RWPE2 (cell line): ENCODE data around the gene NLRP3.

Source experiments
- ATAC-seq: fragments of 200-7000 bp; cut with Tn5 transposase; 3 replicates; pipeline ENCODE4 v1.9.1; 2021; ENCODE audit warnings: low read depth
- DNase-seq: peaks from one replicate; pipeline ENCODE4 v3.0.0-alpha.2; 2020; ENCODE audit warnings: low spot score
- H3K27ac ChIP-seq: fragments of 450-650 bp; 2 replicates; pipeline ENCODE4 v1.5.1; 2017; ENCODE audit warnings: mild to moderate bottlenecking; ENCODE audit not compliant: poor library complexity, severe bottlenecking
- H3K27me3 ChIP-seq: fragments of 250-450 bp; sonication (Bioruptor Pico); 2 replicates; pipeline ENCODE4 v1.5.1; 2021; ENCODE audit warnings: mild to moderate bottlenecking, moderate library complexity; ENCODE audit not compliant: insufficient read depth, poor library complexity, severe bottlenecking
- H3K36me3 ChIP-seq: fragments of 250-450 bp; sonication (Bioruptor Pico); 2 replicates; pipeline ENCODE4 v1.5.1; 2020; ENCODE audit warnings: low read depth, mild to moderate bottlenecking, moderate library complexity
- H3K4me1 ChIP-seq: fragments of 250-450 bp; sonication (Bioruptor Pico); 2 replicates; pipeline ENCODE4 v1.5.1; 2021; ENCODE audit warnings: mild to moderate bottlenecking, moderate library complexity; ENCODE audit not compliant: insufficient read depth, poor library complexity, severe bottlenecking
- H3K4me3 ChIP-seq: fragments of 250-450 bp; sonication (Bioruptor Pico); 2 replicates; pipeline ENCODE4 v1.5.1; 2021; ENCODE audit warnings: mild to moderate bottlenecking, moderate library complexity; ENCODE audit not compliant: severe bottlenecking
- H3K9me3 ChIP-seq: fragments of 250-450 bp; sonication (Bioruptor Pico); 2 replicates; pipeline ENCODE4 v1.5.1; 2021; ENCODE audit warnings: mild to moderate bottlenecking, moderate library complexity; ENCODE audit not compliant: severe bottlenecking
- TF ChIP-seq, protein P1 (sequence below): fragments of 450-650 bp; IDR thresholded peaks from one replicate; pipeline ENCODE4 v1.5.1; 2017; ENCODE audit warnings: mild to moderate bottlenecking, moderate library complexity; ENCODE audit not compliant: poor library complexity, severe bottlenecking

The NLRP3 gene

DNA sequence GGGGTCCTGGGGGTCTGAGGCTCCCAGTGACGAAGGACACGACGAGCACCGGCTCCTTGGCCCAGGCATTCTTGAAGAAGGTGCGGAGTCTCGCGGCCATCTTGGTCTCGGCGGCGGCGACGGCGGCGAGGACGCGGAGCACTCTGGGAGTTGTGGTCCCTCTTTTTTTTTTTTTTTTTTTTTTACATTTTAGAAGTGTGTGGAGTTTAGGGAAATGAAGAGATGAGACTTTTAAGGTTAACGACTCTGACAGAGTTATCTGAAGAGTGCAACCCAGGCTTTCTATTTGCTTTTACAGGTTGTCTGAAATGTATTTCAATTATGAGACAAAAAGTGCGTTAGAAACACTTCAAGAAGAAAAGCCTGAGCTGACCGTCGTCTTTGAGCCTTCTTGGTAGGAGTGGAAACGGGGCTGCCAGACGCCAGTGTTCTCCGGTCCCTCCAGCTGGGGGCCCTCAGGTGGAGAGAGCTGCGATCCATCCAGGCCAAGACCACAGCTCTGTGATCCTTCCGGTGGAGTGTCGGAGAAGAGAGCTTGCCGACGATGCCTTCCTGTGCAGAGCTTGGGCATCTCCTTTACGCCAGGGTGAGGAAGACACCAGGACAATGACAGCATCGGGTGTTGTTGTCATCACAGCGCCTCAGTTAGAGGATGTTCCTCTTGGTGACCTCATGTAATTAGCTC lies 32.3 kb downstream of the NLRP3 start:
- no peak overlapping the region for H3K27ac ChIP-seq
- H3K4me3 ChIP-seq: peak overlapping the region; percentile 25
- H3K36me3 ChIP-seq: no peaks in the 10 kb centered on the region
- H3K27me3 ChIP-seq: no peaks in the 10 kb centered on the region
- H3K9me3 ChIP-seq: no peaks in the 10 kb centered on the region
- DNase-seq: no peak
- TF ChIP-seq, protein P1, sequence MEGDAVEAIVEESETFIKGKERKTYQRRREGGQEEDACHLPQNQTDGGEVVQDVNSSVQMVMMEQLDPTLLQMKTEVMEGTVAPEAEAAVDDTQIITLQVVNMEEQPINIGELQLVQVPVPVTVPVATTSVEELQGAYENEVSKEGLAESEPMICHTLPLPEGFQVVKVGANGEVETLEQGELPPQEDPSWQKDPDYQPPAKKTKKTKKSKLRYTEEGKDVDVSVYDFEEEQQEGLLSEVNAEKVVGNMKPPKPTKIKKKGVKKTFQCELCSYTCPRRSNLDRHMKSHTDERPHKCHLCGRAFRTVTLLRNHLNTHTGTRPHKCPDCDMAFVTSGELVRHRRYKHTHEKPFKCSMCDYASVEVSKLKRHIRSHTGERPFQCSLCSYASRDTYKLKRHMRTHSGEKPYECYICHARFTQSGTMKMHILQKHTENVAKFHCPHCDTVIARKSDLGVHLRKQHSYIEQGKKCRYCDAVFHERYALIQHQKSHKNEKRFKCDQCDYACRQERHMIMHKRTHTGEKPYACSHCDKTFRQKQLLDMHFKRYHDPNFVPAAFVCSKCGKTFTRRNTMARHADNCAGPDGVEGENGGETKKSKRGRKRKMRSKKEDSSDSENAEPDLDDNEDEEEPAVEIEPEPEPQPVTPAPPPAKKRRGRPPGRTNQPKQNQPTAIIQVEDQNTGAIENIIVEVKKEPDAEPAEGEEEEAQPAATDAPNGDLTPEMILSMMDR: no peak
- peak; percentile 66; the same call in 2 of the 3 replicates for ATAC-seq
- no peaks in the 10 kb centered on the region for H3K4me1 ChIP-seq

DNA sequence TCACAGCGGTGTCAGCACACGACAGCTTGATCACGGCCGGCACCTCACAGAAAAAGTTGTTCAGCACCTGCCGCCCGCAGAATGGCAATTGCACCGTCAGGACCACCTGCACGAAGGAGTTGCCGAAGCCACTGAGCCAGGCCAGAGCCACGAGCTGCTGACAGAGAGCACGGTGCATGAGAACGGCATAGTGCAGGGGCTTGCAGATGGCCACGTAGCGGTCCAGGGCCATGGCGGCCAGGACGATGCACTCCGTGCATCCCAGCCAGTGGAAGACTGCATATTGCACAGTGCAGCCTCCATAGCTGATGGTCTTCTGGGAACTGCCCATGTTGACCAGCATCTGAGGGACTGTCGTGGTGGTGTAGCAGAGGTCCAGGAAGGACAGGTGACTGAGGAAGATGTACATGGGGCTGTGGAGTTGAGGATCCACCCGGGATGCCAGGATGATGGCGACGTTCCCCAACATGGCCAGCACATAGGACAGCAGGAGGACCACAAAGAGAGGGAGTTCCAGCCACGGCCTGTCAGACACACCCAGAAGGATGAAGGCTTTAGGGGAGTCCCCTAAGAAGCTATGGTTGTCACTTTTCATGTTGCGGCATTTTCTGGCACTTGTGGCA lies 35.5 kb downstream of the NLRP3 start:
- TF ChIP-seq, protein P1: no peak
- H3K27ac ChIP-seq: no peak overlapping the region
- H3K4me3 ChIP-seq: no peak overlapping the region
- DNase-seq (no peak), ATAC-seq (no peak)
- H3K36me3 ChIP-seq: no peaks in the 10 kb centered on the region
- no peaks in the 10 kb centered on the region for H3K27me3 ChIP-seq
- no peaks in the 10 kb centered on the region for H3K4me1 ChIP-seq
- no peaks in the 10 kb centered on the region for H3K9me3 ChIP-seq

DNA sequence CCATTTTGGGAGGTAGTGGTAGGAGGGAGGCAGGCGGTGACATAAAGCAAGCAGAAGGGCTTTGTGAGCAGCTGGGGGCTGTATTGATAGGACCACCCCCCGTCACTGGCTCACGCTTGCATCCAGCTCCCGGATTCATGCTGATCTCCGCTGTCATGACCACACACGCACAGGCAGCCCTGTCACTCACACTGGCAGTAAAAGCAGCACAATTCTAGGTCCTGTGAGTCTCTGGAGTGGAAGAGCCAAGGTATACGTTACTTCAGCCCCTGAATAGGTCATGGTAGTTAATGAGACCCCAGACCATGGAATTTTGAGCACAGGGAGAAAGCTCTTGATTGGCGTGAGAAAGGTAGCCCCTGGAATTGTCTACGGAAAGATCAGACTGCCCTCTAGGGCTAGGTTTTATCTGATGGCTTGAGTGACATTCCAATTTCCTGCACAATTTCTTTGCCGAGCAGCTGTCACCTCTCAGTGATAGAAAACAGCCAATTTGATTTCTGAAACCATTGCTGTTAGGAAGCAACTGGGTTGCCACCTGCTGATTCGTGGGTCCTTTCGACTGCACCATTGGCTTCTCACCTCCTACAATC lies 36.6 kb downstream of the NLRP3 start:
- H3K27me3 ChIP-seq: no peaks in the 10 kb centered on the region
- H3K27ac ChIP-seq: no peak overlapping the region
- H3K4me1 ChIP-seq: no peaks in the 10 kb centered on the region
- no peak for ATAC-seq
- H3K9me3 ChIP-seq: no peaks in the 10 kb centered on the region
- no peak overlapping the region for H3K4me3 ChIP-seq
- DNase-seq: no peak
- TF ChIP-seq, protein P1: no peak
- H3K36me3 ChIP-seq: no peaks in the 10 kb centered on the region

DNA sequence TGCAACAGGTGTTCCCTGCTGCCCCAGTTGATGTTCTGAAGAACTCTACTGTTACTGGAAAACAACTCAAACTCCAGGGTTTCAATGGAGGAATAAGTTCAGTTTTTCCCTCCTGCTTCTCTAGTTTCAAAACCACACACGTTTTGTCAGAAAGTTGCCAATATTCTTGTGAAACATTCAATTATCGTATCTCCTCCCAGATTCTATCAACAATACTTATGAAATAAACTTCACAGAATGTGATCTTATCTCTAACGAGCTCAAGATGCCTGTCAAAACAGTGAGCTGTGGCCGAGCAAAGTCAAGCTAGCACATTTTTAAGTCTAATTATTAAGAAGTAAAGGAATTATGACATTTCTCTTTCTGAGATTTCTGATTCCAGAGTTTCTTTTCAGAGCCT lies 37.3 kb downstream of the NLRP3 start:
- no peaks in the 10 kb centered on the region for H3K36me3 ChIP-seq
- ATAC-seq: no peak
- DNase-seq: no peak
- no peak overlapping the region for H3K4me3 ChIP-seq
- H3K4me1 ChIP-seq: no peaks in the 10 kb centered on the region
- TF ChIP-seq, protein P1: no peak
- H3K27me3 ChIP-seq: no peaks in the 10 kb centered on the region
- no peaks in the 10 kb centered on the region for H3K9me3 ChIP-seq
- H3K27ac ChIP-seq: no peak overlapping the region

DNA sequence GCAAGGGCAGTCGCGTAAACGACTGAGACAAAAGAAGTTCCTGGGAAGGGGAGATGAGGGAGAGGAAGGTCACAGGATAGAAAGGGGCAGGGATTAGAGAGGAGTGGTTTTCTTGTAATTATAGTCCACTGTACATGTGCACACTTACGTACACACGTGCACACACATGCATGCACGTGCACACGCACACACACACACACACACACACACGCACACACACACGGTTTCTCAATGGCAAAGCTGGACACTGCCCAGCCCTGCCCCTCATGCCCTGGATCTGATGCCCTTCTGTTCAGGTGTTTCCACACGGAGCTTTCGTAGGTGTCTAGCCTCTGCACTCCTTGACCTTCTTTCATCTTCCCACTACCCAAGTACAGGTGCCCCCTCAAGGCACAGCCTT lies 38.0 kb downstream of the NLRP3 start:
- ATAC-seq: no peak
- Histone ChIP-seq H3K4me3 (no peak overlapping the region), H3K27me3 (no peaks in the 10 kb centered on the region), H3K27ac (no peak overlapping the region), H3K36me3 (no peaks in the 10 kb centered on the region), H3K4me1 (no peaks in the 10 kb centered on the region), H3K9me3 (no peaks in the 10 kb centered on the region)
- DNase-seq: no peak
- TF ChIP-seq, protein P1: no peak
